CD4-positive, CD25-positive, alpha-beta regulatory T cell (primary cell): ENCODE measurements around the gene RASGRP1. TPM values are rescaled to one million over a fixed set of nuclear protein-coding genes. Genes with fewer than 3 reads are reported as not detected.

Experiments used
- ATAC-seq, 2 donors: fragments of 150-1000 bp; cut with Tn5 transposase; one replicate each; pipeline ENCODE4 v1.10.0; 2021; ENCODE audit warnings: low read depth in 2 of 2, moderate number of reproducible peaks in 2 of 2, moderate library complexity in 1 of 2
- DNase-seq, 3 donors: peaks; one replicate each; pipeline versions ENCODE4 v3.0.0 to v3.0.0-alpha.2; 2012 to 2022; ENCODE audit warnings: mixed read lengths in 1 of 3
- H3K27ac ChIP-seq: one replicate; pipeline ENCODE4 v1.7.0; 2013; ENCODE audit warnings: mild to moderate bottlenecking, low read length; ENCODE audit not compliant: insufficient read depth, poor library complexity, severe bottlenecking
- H3K27me3 ChIP-seq: one replicate; pipeline ENCODE4 v1.7.0; 2013; ENCODE audit warnings: low read length; ENCODE audit not compliant: control insufficient read depth, insufficient read depth
- H3K36me3 ChIP-seq: one replicate; pipeline ENCODE4 v1.7.0; 2013; ENCODE audit warnings: mild to moderate bottlenecking, low read length, moderate library complexity; ENCODE audit not compliant: control insufficient read depth, insufficient read depth
- H3K4me1 ChIP-seq: 2 replicates; pipeline ENCODE4 v1.7.0; 2013; ENCODE audit warnings: mild to moderate bottlenecking, low read length; ENCODE audit not compliant: insufficient read depth, control insufficient read depth, poor library complexity, severe bottlenecking
- H3K4me3 ChIP-seq: one replicate; pipeline ENCODE4 v1.7.0; 2013; ENCODE audit warnings: low read depth, mild to moderate bottlenecking, low read length, moderate library complexity
- H3K9me3 ChIP-seq, 2 experiments: 1 replicate in 1 of 2; 2 replicates in 1 of 2; pipeline ENCODE4 v1.7.0; 2013; ENCODE audit warnings: low read length in 2 of 2, mild to moderate bottlenecking in 1 of 2, moderate library complexity in 1 of 2; ENCODE audit not compliant: control insufficient read depth in 2 of 2
- H3K27ac Mint-ChIP-seq, 3 donors: one replicate each; pipeline ENCODE4 v1.8.0; 2020 to 2022; ENCODE audit warnings: mild to moderate bottlenecking in 3 of 3, mixed read lengths in 3 of 3, moderate library complexity in 2 of 3
- H3K27me3 Mint-ChIP-seq: one replicate; pipeline ENCODE4 v1.8.0; 2022; ENCODE audit warnings: mild to moderate bottlenecking, mixed read lengths
- H3K36me3 Mint-ChIP-seq: one replicate; pipeline ENCODE4 v1.8.0; 2020; ENCODE audit warnings: mixed read lengths
- H3K4me1 Mint-ChIP-seq, 4 donors: one replicate each; pipeline ENCODE4 v1.8.0; 2020 to 2022; ENCODE audit warnings: mixed read lengths in 4 of 4, mild to moderate bottlenecking in 1 of 4
- H3K4me3 Mint-ChIP-seq, 4 donors: one replicate each; pipeline ENCODE4 v1.8.0; 2020 to 2022; ENCODE audit warnings: mild to moderate bottlenecking in 4 of 4, mixed read lengths in 4 of 4, moderate library complexity in 3 of 4
- H3K9me3 Mint-ChIP-seq, 7 donors: one replicate each; pipeline ENCODE4 v1.8.0; 2020 to 2022; ENCODE audit warnings: mixed read lengths in 7 of 7, mild to moderate bottlenecking in 3 of 7, moderate library complexity in 2 of 7
- polyA plus RNA-seq, 4 donors: library from polyadenylated mRNA; unstranded; fragments of 300-500 nt; fragmentation: Illumina TruSeq; gene quantifications; one replicate each; pipeline ENCODE4 v1.2.3, GENCODE V29; 2021
- total RNA-seq: library from RNA; stranded (reverse); gene quantifications from one replicate; pipeline ENCODE4 v1.2.3, GENCODE V29; 2022

Gene RASGRP1
- total and polyA plus RNA-seq, 5 donors from 2014 or later, result 74.5 to 216 (median 87.7) TPM

DNA sequence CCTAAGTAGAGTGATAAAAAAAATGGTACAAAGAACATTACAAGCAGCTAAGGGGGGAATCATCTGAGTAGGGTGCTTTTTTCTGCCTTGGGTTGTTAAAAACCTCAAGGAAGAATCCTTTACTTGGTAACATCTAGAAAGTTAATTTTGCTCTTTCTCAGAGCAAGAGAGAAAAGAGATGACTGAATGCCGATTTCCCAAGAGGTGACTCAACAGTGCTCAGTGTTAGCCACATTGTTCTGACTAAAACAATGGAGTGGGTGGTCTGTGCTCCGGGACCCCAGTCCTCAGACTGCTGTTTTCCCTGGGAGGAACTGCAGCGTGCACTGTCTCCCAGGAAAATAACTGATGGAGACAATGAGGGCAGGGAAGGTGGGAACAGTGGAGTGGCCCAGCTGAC, 41.1 kb upstream of the RASGRP1 start:
- DNase-seq, result no peak
- no peaks in the 10 kb centered on the region for H3K27me3 Mint-ChIP-seq

DNA sequence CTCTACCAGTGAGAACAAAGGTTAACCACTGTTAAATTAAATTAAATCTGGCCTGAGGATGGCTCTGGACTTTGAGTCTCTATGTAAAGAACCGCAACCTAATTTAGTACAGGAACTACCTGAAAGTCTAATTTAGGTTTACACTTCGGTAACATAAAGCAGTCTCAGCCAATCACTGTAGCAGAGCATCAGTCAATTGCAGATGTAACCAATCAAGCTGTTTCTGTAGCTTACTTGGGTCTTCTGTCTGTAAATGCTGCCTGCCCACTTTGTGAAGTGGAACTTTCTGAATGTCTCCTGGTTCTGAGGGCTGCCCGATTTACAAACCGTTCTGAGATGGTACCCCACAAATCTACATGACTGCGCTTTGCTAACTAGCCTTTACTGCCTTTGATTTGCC, 39.1 kb upstream of the RASGRP1 start:
- no peak overlapping the region for H3K27ac ChIP-seq
- DNase-seq, result no peak
- H3K4me1 Mint-ChIP-seq, result peaks cover under 1 to 7% (median 7%) of the 10 kb centered on the region in 4 donors
- H3K27ac Mint-ChIP-seq, result no peak overlapping the region
- H3K4me3 ChIP-seq, result no peak overlapping the region
- no peaks in the 10 kb centered on the region for H3K9me3 Mint-ChIP-seq
- H3K9me3 ChIP-seq, result no peaks in the 10 kb centered on the region
- ATAC-seq, result no peak
- H3K4me1 ChIP-seq, result no peaks in the 10 kb centered on the region
- H3K36me3 ChIP-seq, result no peaks in the 10 kb centered on the region
- H3K27me3 Mint-ChIP-seq, result no peaks in the 10 kb centered on the region
- H3K27me3 ChIP-seq, result no peaks in the 10 kb centered on the region
- no peaks in the 10 kb centered on the region for H3K36me3 Mint-ChIP-seq
- no peak overlapping the region for H3K4me3 Mint-ChIP-seq

More for the DNA sequence above, 41.1 kb upstream of the RASGRP1 start:
- peaks cover under 1% of the 10 kb centered on the region for H3K4me1 ChIP-seq
- H3K4me3 Mint-ChIP-seq, result no peak overlapping the region
- H3K9me3 Mint-ChIP-seq, result peaks cover 0 to 2% (median 0%) of the 10 kb centered on the region in 7 donors
- no peak overlapping the region for H3K27ac Mint-ChIP-seq
- H3K27ac ChIP-seq, result no peak overlapping the region
- no peaks in the 10 kb centered on the region for H3K27me3 ChIP-seq
- peaks cover 7 to 27% (median 19%) of the 10 kb centered on the region in 4 donors for H3K4me1 Mint-ChIP-seq
- no peaks in the 10 kb centered on the region for H3K36me3 ChIP-seq
- no peaks in the 10 kb centered on the region for H3K36me3 Mint-ChIP-seq
- no peak overlapping the region for H3K4me3 ChIP-seq
- no peak for ATAC-seq
- no peaks in the 10 kb centered on the region for H3K9me3 ChIP-seq

DNA sequence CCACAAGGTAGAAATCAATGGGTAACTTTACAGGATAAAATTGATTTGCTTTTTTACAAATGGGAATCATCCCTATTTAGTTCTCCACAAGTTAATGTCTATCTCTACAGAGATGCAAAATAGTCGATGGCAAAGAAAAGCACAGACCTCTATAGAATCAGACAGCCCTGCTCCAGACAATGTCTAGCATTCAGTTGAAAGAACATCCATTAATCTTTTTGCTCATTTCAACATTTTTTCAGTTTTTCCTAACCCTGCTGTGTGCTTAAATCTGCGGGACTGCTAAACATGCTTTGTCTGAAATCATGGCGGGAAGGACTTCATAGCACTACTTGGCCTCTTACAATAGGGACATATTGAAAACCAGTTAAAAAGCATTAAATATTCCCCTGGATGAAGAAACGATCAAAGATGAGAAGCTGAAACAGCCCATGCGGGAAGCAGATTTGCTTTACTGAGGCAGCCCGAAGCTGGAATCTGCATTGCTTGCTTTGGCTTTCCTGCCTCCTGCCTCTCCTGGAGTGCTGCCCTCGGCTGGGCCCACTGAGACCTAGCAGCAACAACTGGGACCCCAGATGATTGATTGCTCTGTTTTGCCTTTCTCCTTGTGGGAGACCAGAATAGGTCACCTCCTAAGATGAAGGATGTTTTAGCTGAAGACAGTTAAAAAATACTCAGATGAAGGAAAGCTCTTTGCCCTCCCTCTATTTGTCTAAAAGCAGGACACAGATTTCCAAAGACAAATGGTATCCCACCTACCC, 38.5 kb upstream of the RASGRP1 start:
- no peak overlapping the region for H3K27ac ChIP-seq
- peaks cover 0 to 7% (median 4%) of the 10 kb centered on the region in 4 donors for H3K4me1 Mint-ChIP-seq
- ATAC-seq, result no peak
- H3K4me3 Mint-ChIP-seq, result no peak overlapping the region
- H3K36me3 Mint-ChIP-seq, result no peaks in the 10 kb centered on the region
- H3K27ac Mint-ChIP-seq, result no peak overlapping the region
- no peaks in the 10 kb centered on the region for H3K9me3 Mint-ChIP-seq
- H3K9me3 ChIP-seq, result no peaks in the 10 kb centered on the region
- no peak for DNase-seq
- no peaks in the 10 kb centered on the region for H3K27me3 ChIP-seq
- H3K27me3 Mint-ChIP-seq, result no peaks in the 10 kb centered on the region
- H3K36me3 ChIP-seq, result no peaks in the 10 kb centered on the region
- H3K4me3 ChIP-seq, result no peak overlapping the region
- H3K4me1 ChIP-seq, result no peaks in the 10 kb centered on the region

DNA sequence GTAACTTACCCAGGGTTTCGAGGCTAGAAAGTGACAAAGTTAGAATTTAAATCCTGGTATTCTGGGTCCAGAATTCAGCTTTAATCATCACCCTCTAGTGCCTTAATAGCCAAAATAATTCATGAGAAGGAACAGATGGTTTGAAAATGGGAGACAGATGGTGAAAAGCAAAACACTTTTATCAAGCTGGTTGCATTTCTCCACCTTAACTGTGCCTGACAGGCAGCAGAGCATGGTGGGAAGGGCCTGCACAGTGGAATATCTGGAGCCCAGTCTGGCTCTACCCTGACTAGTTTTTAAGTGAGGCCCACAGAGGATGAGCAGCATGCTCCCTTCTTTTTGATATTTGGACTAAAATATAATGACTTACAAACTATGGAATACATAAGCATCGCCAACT, 35.6 kb upstream of the RASGRP1 start:
- Histone ChIP-seq H3K36me3 (no peaks in the 10 kb centered on the region), H3K27ac (no peak overlapping the region), H3K4me1 (no peaks in the 10 kb centered on the region), H3K9me3 (no peaks in the 10 kb centered on the region), H3K4me3 (no peak overlapping the region), H3K27me3 (no peaks in the 10 kb centered on the region)
- DNase-seq (no peak), ATAC-seq (no peak)
- Mint-ChIP-seq H3K4me1 (peaks cover 0 to 7% (median 4%) of the 10 kb centered on the region in 4 donors), H3K27ac (no peak overlapping the region), H3K36me3 (no peaks in the 10 kb centered on the region), H3K4me3 (no peak overlapping the region), H3K9me3 (no peaks in the 10 kb centered on the region), H3K27me3 (no peaks in the 10 kb centered on the region)

DNA sequence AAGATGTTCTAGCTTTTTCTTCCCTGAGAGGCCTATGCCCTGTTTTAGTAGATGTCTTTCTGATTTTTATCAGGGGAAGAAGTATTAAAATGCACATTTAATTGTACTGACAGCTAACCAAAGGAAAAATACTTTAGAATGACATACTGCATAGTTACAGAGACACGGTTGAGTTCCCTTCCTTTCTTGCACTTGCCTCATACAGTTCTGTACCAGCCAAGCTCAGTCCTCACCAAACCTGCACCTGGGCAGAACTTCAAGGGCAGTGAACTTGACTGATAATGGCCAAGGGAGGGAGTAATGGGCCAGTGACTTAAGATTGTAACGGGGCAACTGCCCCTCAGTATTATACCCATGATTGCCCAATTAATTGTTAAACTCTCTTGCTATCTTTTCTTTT, 34.1 kb upstream of the RASGRP1 start:
- Mint-ChIP-seq H3K4me1 (peaks cover 0 to 4% (median 1%) of the 10 kb centered on the region in 4 donors), H3K27me3 (no peaks in the 10 kb centered on the region), H3K9me3 (peaks cover 0 to 2% (median 0%) of the 10 kb centered on the region in 7 donors), H3K27ac (peak overlapping the region in 1 of 3 donors; percentile 1), H3K4me3 (no peak overlapping the region), H3K36me3 (no peaks in the 10 kb centered on the region)
- Histone ChIP-seq H3K4me1 (no peaks in the 10 kb centered on the region), H3K27me3 (no peaks in the 10 kb centered on the region), H3K4me3 (no peak overlapping the region), H3K27ac (no peak overlapping the region), H3K36me3 (no peaks in the 10 kb centered on the region), H3K9me3 (no peaks in the 10 kb centered on the region)
- no peak for DNase-seq
- ATAC-seq, result no peak

DNA sequence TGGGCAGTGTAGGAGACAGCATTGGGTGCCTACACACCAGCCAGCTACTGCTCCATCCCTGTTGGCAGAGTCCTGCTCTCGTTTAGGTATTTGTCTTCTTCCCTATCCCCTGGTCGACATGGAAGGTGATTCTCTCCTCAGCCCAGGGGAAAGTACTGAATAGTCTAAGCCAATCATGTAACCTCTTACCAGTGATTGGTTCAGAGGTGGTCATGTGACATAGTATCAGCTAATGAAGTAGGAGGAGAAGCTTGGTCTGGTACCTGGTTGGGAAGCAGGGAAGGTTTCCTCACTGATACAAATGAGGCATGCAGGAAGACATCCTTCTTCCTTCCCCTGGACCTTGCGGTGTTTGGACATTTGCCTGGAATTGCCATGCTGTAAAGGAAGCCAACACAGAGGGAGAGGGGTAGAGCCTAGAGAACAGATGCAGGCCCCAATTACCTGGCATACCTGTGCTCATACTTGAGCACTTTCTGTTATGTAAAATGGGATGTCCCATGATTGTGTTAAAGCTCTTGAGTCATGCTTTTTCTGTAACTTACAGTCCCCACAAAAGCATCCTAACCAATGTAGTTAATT, 32.7 kb upstream of the RASGRP1 start:
- no peaks in the 10 kb centered on the region for H3K27me3 ChIP-seq
- peaks cover 0 to 6% (median under 1%) of the 10 kb centered on the region in 4 donors for H3K4me1 Mint-ChIP-seq
- no peaks in the 10 kb centered on the region for H3K9me3 ChIP-seq
- no peak overlapping the region for H3K27ac ChIP-seq
- ATAC-seq, result no peak
- no peak overlapping the region for H3K27ac Mint-ChIP-seq
- H3K27me3 Mint-ChIP-seq, result no peaks in the 10 kb centered on the region
- H3K4me3 Mint-ChIP-seq, result no peak overlapping the region
- no peaks in the 10 kb centered on the region for H3K36me3 Mint-ChIP-seq
- DNase-seq, result no peak
- no peaks in the 10 kb centered on the region for H3K4me1 ChIP-seq
- H3K36me3 ChIP-seq, result no peaks in the 10 kb centered on the region
- H3K4me3 ChIP-seq, result no peak overlapping the region
- H3K9me3 Mint-ChIP-seq, result peaks cover 0 to 2% (median 0%) of the 10 kb centered on the region in 7 donors

DNA sequence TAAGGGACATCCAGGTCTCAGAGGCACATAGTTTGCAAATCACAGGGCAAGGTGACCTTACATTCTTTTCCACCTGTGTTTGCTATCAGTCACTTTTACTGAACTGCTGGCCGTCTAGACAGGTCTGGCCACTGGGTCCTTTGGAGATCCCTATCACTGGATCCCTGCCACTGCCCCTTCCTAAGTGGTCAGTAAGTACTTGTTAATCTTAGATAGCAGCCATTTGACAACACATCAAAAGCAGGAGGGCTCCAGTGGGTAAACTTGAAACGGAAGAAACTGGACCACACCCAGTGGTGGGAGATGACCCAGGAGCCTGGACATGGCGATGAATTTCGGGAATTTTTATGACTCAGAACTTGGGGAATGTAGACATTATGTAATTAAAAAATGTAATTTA, 28.9 kb upstream of the RASGRP1 start:
- Mint-ChIP-seq H3K9me3 (peaks cover 0 to 2% (median 0%) of the 10 kb centered on the region in 7 donors), H3K36me3 (no peaks in the 10 kb centered on the region), H3K4me3 (no peak overlapping the region), H3K4me1 (peaks cover 0 to 9% (median 5%) of the 10 kb centered on the region in 4 donors), H3K27ac (peak overlapping the region in 1 of 3 donors; percentile 31), H3K27me3 (no peaks in the 10 kb centered on the region)
- no peaks in the 10 kb centered on the region for H3K9me3 ChIP-seq
- DNase-seq (no peak), ATAC-seq (no peak)
- H3K4me1 ChIP-seq, result no peaks in the 10 kb centered on the region
- H3K36me3 ChIP-seq, result no peaks in the 10 kb centered on the region
- H3K27ac ChIP-seq, result no peak overlapping the region
- no peak overlapping the region for H3K4me3 ChIP-seq
- no peaks in the 10 kb centered on the region for H3K27me3 ChIP-seq

DNA sequence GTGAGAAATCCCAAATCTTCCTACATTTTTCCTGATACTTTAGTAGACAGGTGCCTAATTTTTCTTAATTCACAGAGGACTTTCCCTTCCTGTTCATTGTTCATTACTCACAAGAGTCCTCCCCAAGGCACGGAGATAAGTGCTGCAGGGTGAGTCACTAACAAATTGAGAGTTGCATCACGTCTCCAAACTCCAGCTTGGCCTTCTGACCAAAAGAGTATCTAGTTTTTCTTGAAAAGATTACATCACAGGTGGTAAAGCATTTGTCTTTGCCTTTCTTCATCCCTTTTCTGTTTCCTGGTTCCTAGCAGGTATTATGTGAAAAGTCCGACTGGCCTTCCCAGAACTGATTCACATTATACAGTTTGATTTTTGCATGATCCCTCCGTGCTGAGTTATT, 24.9 kb upstream of the RASGRP1 start:
- no peaks in the 10 kb centered on the region for H3K9me3 ChIP-seq
- Mint-ChIP-seq H3K36me3 (no peaks in the 10 kb centered on the region), H3K4me3 (no peak overlapping the region), H3K4me1 (peaks cover 5 to 25% (median 20%) of the 10 kb centered on the region in 4 donors), H3K27me3 (no peaks in the 10 kb centered on the region), H3K9me3 (peaks cover 0 to 9% (median 2%) of the 10 kb centered on the region in 7 donors), H3K27ac (peak overlapping the region in 1 of 3 donors; percentile 75)
- H3K27ac ChIP-seq, result no peak overlapping the region
- H3K4me1 ChIP-seq, result peaks cover 7% of the 10 kb centered on the region
- H3K36me3 ChIP-seq, result no peaks in the 10 kb centered on the region
- ATAC-seq, result no peak
- no peaks in the 10 kb centered on the region for H3K27me3 ChIP-seq
- no peak for DNase-seq
- H3K4me3 ChIP-seq, result no peak overlapping the region
